KMS-11 (cell line): ENCODE results near the gene CAV1.

Experiments
- H2AFZ ChIP-seq: fragments of 200-600 bp; sonication (generic); 2 replicates; pipeline ENCODE4 v1.6.1; 2016; ENCODE audit warnings: antibody characterized with exemption, mixed run types, low read depth
- H3K27ac ChIP-seq: fragments of 200-600 bp; sonication (generic); 2 replicates; pipeline ENCODE4 v1.6.1; 2016; ENCODE audit warnings: mild to moderate bottlenecking, mixed run types
- H3K27me3 ChIP-seq: fragments of 200-600 bp; sonication (generic); 2 replicates; pipeline ENCODE4 v1.6.1; 2017; ENCODE audit warnings: mild to moderate bottlenecking, low read depth, mixed run types, moderate library complexity; ENCODE audit not compliant: insufficient read depth
- H3K36me3 ChIP-seq: fragments of 200-600 bp; sonication (generic); 2 replicates; pipeline ENCODE4 v1.6.1; 2017; ENCODE audit warnings: mild to moderate bottlenecking, mixed run types; ENCODE audit not compliant: insufficient read depth
- H3K4me1 ChIP-seq: fragments of 200-600 bp; sonication (generic); 2 replicates; pipeline ENCODE4 v1.6.1; 2016; ENCODE audit warnings: mild to moderate bottlenecking, low read depth, mixed run types; ENCODE audit not compliant: poor library complexity, severe bottlenecking
- H3K4me2 ChIP-seq: fragments of 200-600 bp; sonication (generic); 2 replicates; pipeline ENCODE4 v1.7.0; 2016; ENCODE audit warnings: mild to moderate bottlenecking, mixed run types
- H3K4me3 ChIP-seq: fragments of 200-600 bp; sonication (generic); IDR thresholded peaks from 2 replicates; pipeline ENCODE4 v1.6.1; 2017; ENCODE audit warnings: low read depth, low read length, mixed read lengths; ENCODE audit not compliant: insufficient read depth
- H3K79me2 ChIP-seq: fragments of 200-600 bp; sonication (generic); 2 replicates; pipeline ENCODE4 v1.6.1; 2016; ENCODE audit warnings: low read depth, mixed run types; ENCODE audit not compliant: insufficient read depth
- H3K9ac ChIP-seq: fragments of 200-600 bp; sonication (generic); 2 replicates; pipeline ENCODE4 v1.6.1; 2016; ENCODE audit warnings: mild to moderate bottlenecking, mixed run types
- H4K20me1 ChIP-seq: fragments of 200-600 bp; sonication (generic); 2 replicates; pipeline ENCODE4 v1.6.1; 2016; ENCODE audit warnings: mild to moderate bottlenecking, mixed run types; ENCODE audit not compliant: insufficient read depth
- TF ChIP-seq, protein P1 (sequence below): fragments of 200-600 bp; sonication (generic); conservative IDR thresholded peaks from 2 replicates; pipeline ENCODE4 v1.6.1; 2017; ENCODE audit warnings: low read depth, mild to moderate bottlenecking, antibody characterized with exemption, low read length, moderate library complexity, mixed read lengths

Gene CAV1

GRCh38 chr7:116582806-116583444 is 58.1 kb downstream of the CAV1 start:
- Histone ChIP-seq H3K9ac (peak overlapping the region; percentile 58), H3K79me2 (no peaks in the 10 kb centered on the region), H3K4me2 (peak overlapping the region; percentile 65), H3K27ac (peak overlapping the region; percentile 84), H3K36me3 (no peaks in the 10 kb centered on the region), H3K4me1 (peaks cover 88% of the 10 kb centered on the region), H3K27me3 (no peaks in the 10 kb centered on the region), H2AFZ (peak overlapping the region; percentile 77), H3K4me3 (no peak overlapping the region), H4K20me1 (no peaks in the 10 kb centered on the region)
- TF ChIP-seq, protein P1, sequence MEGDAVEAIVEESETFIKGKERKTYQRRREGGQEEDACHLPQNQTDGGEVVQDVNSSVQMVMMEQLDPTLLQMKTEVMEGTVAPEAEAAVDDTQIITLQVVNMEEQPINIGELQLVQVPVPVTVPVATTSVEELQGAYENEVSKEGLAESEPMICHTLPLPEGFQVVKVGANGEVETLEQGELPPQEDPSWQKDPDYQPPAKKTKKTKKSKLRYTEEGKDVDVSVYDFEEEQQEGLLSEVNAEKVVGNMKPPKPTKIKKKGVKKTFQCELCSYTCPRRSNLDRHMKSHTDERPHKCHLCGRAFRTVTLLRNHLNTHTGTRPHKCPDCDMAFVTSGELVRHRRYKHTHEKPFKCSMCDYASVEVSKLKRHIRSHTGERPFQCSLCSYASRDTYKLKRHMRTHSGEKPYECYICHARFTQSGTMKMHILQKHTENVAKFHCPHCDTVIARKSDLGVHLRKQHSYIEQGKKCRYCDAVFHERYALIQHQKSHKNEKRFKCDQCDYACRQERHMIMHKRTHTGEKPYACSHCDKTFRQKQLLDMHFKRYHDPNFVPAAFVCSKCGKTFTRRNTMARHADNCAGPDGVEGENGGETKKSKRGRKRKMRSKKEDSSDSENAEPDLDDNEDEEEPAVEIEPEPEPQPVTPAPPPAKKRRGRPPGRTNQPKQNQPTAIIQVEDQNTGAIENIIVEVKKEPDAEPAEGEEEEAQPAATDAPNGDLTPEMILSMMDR = no peak

DNA sequence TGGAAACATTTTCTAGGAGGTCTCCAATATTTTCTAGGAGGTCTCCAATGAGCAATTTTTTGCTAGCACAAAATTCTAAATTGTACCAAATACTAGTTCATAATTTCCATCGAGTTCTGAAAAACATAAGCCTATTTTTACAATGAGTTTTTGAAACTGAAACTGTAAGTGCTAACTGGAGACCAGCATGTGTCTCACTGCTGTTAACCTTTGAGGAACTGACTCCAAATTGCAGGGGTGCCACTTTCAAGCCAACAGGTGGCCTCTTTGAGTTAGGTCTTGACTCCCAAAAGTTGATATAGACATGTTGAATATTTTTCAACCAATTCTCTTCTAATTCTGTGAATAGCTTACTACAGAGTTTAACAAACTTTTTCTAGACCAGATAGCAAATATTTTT is 58.8 kb downstream of the CAV1 start:
- TF ChIP-seq, protein P1 = peak; percentile 51
- H2AFZ ChIP-seq = peak overlapping the region; percentile 77
- H3K4me3 ChIP-seq = no peak overlapping the region
- H3K4me1 ChIP-seq = peaks cover 88% of the 10 kb centered on the region
- H3K4me2 ChIP-seq = peak overlapping the region; percentile 65
- H4K20me1 ChIP-seq = no peaks in the 10 kb centered on the region
- peak overlapping the region; percentile 58 for H3K9ac ChIP-seq
- no peaks in the 10 kb centered on the region for H3K79me2 ChIP-seq
- no peaks in the 10 kb centered on the region for H3K36me3 ChIP-seq
- H3K27ac ChIP-seq = peak overlapping the region; percentile 84
- no peaks in the 10 kb centered on the region for H3K27me3 ChIP-seq

DNA sequence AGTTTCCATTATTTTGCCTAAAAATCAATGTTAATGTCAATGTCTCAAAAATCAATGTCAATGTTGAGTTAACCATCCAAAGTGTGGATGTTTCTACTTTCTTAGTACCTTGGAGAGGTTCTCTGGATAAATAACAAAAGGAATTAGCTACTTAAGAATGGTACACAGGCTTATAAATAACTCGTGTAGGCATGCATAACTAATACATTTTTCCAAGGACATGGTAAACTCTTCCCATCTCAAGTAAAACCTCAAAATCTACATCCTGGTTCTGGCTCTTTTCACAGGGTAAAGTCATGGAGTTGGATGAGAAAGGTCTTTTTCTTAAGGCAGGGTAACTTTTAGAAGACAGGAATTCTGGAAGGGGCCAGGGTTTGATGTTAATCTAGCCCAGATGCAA is 59.9 kb downstream of the CAV1 start:
- Histone ChIP-seq H3K4me2 (peak overlapping the region; percentile 65), H3K36me3 (no peaks in the 10 kb centered on the region), H3K9ac (no peak overlapping the region), H2AFZ (peak overlapping the region; percentile 77; the same call in 1 of the 2 replicates), H3K79me2 (no peaks in the 10 kb centered on the region), H3K4me3 (no peak overlapping the region), H3K27me3 (no peaks in the 10 kb centered on the region), H4K20me1 (no peaks in the 10 kb centered on the region), H3K4me1 (peaks cover 86% of the 10 kb centered on the region), H3K27ac (peak overlapping the region; percentile 84)
- TF ChIP-seq, protein P1 = no peak

GRCh38 chr7:116585392-116585791 is 60.6 kb downstream of the CAV1 start:
- H3K27me3 ChIP-seq = no peaks in the 10 kb centered on the region
- no peak overlapping the region for H3K4me3 ChIP-seq
- peaks cover 83% of the 10 kb centered on the region for H3K4me1 ChIP-seq
- no peaks in the 10 kb centered on the region for H3K36me3 ChIP-seq
- no peak overlapping the region for H3K9ac ChIP-seq
- H2AFZ ChIP-seq = no peak overlapping the region
- H3K4me2 ChIP-seq = no peak overlapping the region
- no peaks in the 10 kb centered on the region for H3K79me2 ChIP-seq
- TF ChIP-seq, protein P1 = no peak
- H3K27ac ChIP-seq = no peak overlapping the region
- no peaks in the 10 kb centered on the region for H4K20me1 ChIP-seq
